Spinal cord (tissue), 10 donors: ENCODE data around the gene NPEPL1. TPM values are rescaled to one million over a fixed set of nuclear protein-coding genes. Genes with fewer than 3 reads are reported as not detected.

Experiments used
- DNase-seq, 6 donors: peaks; one replicate each; pipeline versions ENCODE4 v3.0.0 to v3.0.0-alpha.2; 2013 to 2015; ENCODE audit warnings: low spot score in 6 of 6, low read depth in 4 of 6
- H3K27ac ChIP-seq: one replicate; pipeline ENCODE4 v1.5.1; 2013; ENCODE audit warnings: low read depth, low read length, control low read depth
- H3K27me3 ChIP-seq: one replicate; pipeline ENCODE4 v1.6.1; 2013; ENCODE audit warnings: low read length; ENCODE audit not compliant: control insufficient read depth, insufficient read depth
- H3K36me3 ChIP-seq: one replicate; pipeline ENCODE4 v1.6.1; 2013; ENCODE audit warnings: low read length; ENCODE audit not compliant: control insufficient read depth, insufficient read depth
- H3K4me1 ChIP-seq: one replicate; pipeline ENCODE4 v1.6.1; 2013; ENCODE audit warnings: low read length; ENCODE audit not compliant: control insufficient read depth, insufficient read depth
- H3K4me3 ChIP-seq: one replicate; pipeline ENCODE4 v1.5.1; 2013; ENCODE audit warnings: low read depth, low read length, control low read depth
- H3K9me3 ChIP-seq: one replicate; pipeline ENCODE4 v1.6.1; 2013; ENCODE audit warnings: low read length; ENCODE audit not compliant: control insufficient read depth, insufficient read depth
- WGBS: methylation state at CpG from one replicate; pipeline ENCODE4 v1.1.5; 2013; ENCODE audit warnings: missing lambda C conversion rate; ENCODE audit not compliant: insufficient coverage; 5-methylcytosine and 5-hydroxymethylcytosine counted together
- polyA plus RNA-seq, 2 donors: library from polyadenylated mRNA; unstranded; fragments of 120-200 nt; gene quantifications; one replicate each; pipeline ENCODE4 v1.2.1, GENCODE V29; 2013; ENCODE audit not compliant: insufficient read length in 2 of 2
- total RNA-seq, 2 donors: library from RNA; depleted of rRNA in 1 of 2; stranded (reverse); fragments of 120-200 nt in 1 of 2; fragments of >200 nt in 1 of 2; gene quantifications; one replicate each; pipeline versions ENCODE4 v1.2.3 to v1.2.4, GENCODE V29; 2013 to 2014
- donor health status: healthy.

Gene NPEPL1
- total and polyA plus RNA-seq, 4 donors = 10.7 to 56.6 (median 37.1) TPM

GRCh38 chr20:58697867-58698703 lies 5.5 kb downstream of the NPEPL1 start:
- Histone ChIP-seq H3K4me3 (no peak overlapping the region), H3K27me3 (no peaks in the 10 kb centered on the region), H3K27ac (no peak overlapping the region), H3K4me1 (peaks cover 19% of the 10 kb centered on the region), H3K36me3 (peaks cover 92% of the 10 kb centered on the region), H3K9me3 (no peaks in the 10 kb centered on the region)
- 97% methylated on average over 13 of the region's 15 CpGs for WGBS
- DNase-seq = no peak

DNA sequence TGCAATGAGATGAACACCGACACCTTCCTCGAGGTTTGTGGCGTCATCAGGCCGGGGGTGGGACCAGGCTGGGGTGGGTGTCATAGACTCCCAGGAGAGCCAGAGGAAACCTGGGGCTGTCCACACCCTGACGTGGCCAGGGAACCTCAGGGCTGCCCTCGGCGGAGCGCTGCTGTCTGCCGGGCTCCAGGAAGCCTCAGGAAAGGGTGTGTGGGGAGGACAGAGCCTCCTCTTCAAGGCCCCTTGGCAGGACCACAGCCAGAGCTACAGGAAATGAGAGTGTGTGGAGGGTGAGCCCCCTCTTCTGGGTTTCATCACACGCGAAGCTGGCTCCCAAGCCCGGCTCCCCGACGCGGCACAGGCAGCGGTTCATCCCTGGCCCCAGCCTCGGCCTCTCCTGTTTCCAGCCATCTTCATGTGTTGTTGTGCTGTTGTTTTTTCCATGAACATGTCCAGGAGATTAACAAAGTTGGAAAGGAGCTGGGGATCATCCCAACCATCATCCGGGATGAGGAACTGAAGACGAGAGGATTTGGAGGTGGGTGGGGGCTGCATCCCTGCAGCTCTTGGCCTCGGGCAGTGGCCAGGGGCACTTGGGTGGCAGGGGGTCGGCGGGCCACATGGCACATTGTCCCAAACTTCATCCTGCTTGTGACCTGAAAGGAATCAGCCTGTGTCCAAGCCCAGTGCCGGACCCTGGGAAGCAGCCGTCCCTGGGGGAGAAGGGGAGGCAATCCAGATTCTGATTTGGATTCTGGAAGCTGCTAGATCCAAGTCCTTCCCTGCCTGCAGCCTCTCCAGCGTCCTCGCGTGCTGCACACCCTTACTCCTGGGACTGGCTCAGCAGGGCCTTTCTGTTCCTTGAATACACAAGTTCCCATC lies 6.4 kb downstream of the NPEPL1 start:
- Histone ChIP-seq H3K4me3 (no peak overlapping the region), H3K27ac (no peak overlapping the region), H3K27me3 (no peaks in the 10 kb centered on the region), H3K4me1 (peaks cover 11% of the 10 kb centered on the region), H3K9me3 (peaks cover under 1% of the 10 kb centered on the region), H3K36me3 (peaks cover 95% of the 10 kb centered on the region)
- no peak for DNase-seq
- whole genome bisulfite sequencing = 93% methylated on average over 24 of the region's 27 CpGs

GRCh38 chr20:58699623-58700107 lies 7.1 kb downstream of the NPEPL1 start:
- H3K27me3 ChIP-seq = no peaks in the 10 kb centered on the region
- H3K4me1 ChIP-seq = peaks cover 4% of the 10 kb centered on the region
- H3K36me3 ChIP-seq = peaks cover 90% of the 10 kb centered on the region
- WGBS = 93% methylated on average over 3 of the region's 9 CpGs
- DNase-seq = no peak
- H3K9me3 ChIP-seq = peaks cover 3% of the 10 kb centered on the region
- H3K4me3 ChIP-seq = no peak overlapping the region
- no peak overlapping the region for H3K27ac ChIP-seq

DNA sequence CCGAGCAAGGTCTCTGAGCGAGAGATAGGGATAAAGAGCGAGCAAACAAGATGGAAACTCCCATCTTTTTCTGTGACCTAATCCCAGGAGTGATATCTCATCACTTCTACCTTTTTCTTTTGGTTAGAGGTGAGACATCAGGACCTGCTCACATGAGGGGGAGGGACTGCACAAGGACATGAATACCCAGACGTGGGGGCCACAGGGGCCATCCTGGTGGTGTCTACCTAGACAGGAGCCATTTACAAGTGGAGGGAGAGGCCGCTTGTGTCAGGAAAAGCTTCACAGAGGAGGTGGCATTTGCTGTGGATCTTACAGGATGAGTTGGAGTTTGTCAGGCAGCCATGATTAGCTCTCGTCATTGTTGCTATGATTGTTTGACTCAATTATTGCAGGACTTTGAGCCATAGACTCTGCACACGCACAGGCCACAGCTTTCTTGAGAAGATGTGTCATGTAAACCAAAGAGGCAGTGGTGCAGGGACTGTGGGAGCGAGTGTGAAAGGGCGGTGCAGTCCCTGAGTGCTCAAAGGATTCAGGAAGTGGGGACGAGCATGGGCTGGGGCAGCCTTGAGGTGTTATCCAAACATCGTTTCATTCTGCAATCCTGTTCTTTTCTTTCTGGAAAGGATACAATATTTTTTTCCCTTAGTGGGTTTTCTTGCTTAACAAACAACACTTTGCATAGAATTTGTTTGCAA lies 7.7 kb downstream of the NPEPL1 start:
- Histone ChIP-seq H3K36me3 (peaks cover 84% of the 10 kb centered on the region), H3K27me3 (no peaks in the 10 kb centered on the region), H3K4me3 (no peak overlapping the region), H3K4me1 (peaks cover under 1% of the 10 kb centered on the region), H3K27ac (no peak overlapping the region), H3K9me3 (peaks cover 3% of the 10 kb centered on the region)
- DNase-seq = no peak
- 93% methylated on average over 7 of the region's 11 CpGs for WGBS

DNA sequence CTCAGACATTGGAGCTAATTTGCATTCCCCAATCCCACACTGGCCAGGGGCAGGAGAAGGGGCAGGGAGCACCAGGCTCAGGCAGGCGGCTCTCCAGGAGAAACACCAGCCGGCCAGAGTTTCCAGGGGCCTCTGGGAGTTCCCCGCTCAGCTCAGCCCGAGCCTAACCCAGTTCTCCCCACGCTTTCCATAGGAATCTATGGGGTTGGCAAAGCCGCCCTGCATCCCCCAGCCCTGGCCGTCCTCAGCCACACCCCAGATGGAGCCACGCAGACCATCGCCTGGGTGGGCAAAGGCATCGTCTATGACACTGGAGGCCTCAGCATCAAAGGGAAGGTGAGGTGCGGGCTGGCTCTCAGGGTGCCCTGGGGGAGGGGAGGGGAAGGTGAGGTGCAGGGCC lies 8.2 kb downstream of the NPEPL1 start:
- Histone ChIP-seq H3K27me3 (no peaks in the 10 kb centered on the region), H3K4me1 (no peaks in the 10 kb centered on the region), H3K27ac (no peak overlapping the region), H3K9me3 (peaks cover 3% of the 10 kb centered on the region), H3K4me3 (no peak overlapping the region), H3K36me3 (peaks cover 80% of the 10 kb centered on the region)
- DNase-seq = no peak
- 89% methylated on average over 9 of the region's 11 CpGs for WGBS

DNA sequence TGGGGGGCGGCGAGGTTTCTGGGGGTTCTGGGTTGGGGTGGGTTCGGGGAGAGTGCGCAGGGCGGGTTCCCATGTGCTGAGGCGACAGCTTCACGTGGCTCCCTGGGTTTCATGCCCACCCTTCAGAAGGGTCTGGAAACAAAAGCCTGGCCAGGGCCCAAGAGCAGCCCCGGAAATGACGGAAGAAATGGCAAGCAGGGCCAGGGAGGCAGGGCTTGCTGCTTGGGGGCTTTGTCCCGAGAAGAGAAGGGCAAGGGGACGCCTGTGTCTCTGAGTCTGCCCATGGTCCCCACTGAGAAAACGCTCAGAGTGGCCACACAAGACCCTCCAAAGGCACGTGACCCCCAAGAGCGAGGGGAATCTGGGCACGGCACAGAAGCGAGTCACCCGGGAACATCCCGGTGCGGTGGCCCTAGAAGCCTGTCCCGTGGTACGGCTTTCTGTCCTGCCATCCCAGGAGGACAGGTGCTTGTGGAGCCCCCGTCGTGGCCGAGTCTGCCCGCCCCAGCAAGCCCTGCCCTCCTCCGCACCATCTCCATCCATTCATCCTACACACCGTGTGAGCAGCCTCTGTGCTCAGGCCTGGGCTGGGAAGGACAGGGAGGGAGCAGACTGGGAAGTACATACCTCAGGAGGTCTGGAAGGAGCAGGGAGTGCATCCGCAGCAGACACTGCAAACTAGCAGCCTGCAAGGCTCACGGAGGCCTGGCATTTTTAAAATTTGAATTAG lies 9.0 kb downstream of the NPEPL1 start:
- peaks cover 80% of the 10 kb centered on the region for H3K36me3 ChIP-seq

GRCh38 chr20:58702161-58702510 lies 9.5 kb downstream of the NPEPL1 start:
- H3K9me3 ChIP-seq = peaks cover 3% of the 10 kb centered on the region
- no peak overlapping the region for H3K27ac ChIP-seq
- H3K4me3 ChIP-seq = no peak overlapping the region
- DNase-seq = no peak
- H3K4me1 ChIP-seq = no peaks in the 10 kb centered on the region
- no peaks in the 10 kb centered on the region for H3K27me3 ChIP-seq
- peaks cover 80% of the 10 kb centered on the region for H3K36me3 ChIP-seq
- 93% methylated on average over 5 of the region's 9 CpGs for WGBS

More for the DNA sequence above, 9.0 kb downstream of the NPEPL1 start:
- H3K27me3 ChIP-seq = no peaks in the 10 kb centered on the region
- no peak overlapping the region for H3K27ac ChIP-seq
- WGBS = 93% methylated on average over 27 of the region's 29 CpGs
- no peaks in the 10 kb centered on the region for H3K4me1 ChIP-seq
- peaks cover 3% of the 10 kb centered on the region for H3K9me3 ChIP-seq
- DNase-seq = no peak
- no peak overlapping the region for H3K4me3 ChIP-seq

DNA sequence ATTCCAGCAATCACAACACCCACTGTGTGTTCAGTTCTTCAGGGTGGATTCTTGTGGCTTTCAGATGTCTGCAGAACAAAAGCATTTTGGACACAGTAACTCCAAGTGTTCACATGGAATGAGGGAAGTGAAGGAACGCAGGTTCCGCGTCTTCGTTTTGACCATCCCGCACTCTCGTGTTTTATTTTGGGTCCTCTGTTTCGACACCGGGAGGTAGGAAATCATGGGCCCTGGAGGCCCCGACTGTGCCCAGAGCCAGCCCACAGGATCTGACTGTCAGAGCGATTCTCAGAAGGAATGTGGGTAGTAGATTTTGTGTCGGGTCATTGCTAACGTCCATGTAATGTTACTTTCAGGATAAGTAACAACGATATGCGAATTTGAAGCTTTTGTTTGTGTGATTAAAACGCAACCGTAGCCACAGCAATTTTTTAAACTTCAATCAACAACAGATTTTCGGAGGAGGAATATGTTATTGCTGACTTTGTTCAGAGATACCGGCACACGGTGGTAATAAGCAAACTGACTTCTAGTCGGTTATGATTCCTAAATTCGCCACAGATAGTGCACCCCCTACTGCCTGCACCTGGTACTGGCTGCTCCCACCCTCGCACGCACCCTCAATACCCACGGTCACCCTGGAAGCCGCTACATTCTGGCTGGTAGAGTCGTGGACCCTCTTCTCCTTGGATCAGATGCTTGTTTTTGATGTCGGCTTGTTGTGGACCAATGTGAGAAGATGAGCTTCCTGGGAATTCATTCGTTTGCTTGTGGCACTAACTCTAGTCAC lies 10.5 kb downstream of the NPEPL1 start:
- Histone ChIP-seq H3K27ac (no peak overlapping the region), H3K27me3 (no peaks in the 10 kb centered on the region), H3K4me1 (no peaks in the 10 kb centered on the region), H3K9me3 (peaks cover 3% of the 10 kb centered on the region), H3K36me3 (peaks cover 80% of the 10 kb centered on the region), H3K4me3 (no peak overlapping the region)
- no peak for DNase-seq
- WGBS = 89% methylated on average over 21 of the region's 28 CpGs
